ENCODE results near the gene ROBO1.

- TF ChIP-seq CTCF (IDR thresholded peaks at IDR 0.05) = no peak
- no peak for TF ChIP-seq POLR2A (IDR thresholded peaks at IDR 0.05)
Observed at GRCh38 chr3:78970656-78971055, 797.1 kb downstream of the ROBO1 start.
